ENCODE measurements around the gene DNM2. TPM values are rescaled to one million over a fixed set of nuclear protein-coding genes. Genes with fewer than 3 reads are reported as not detected.

Gene DNM2
- total and polyA plus RNA-seq, 7 donors = 70.6 to 149 (median 122) TPM

GRCh38 chr19:10815969-10816644 lies 98.2 kb downstream of the DNM2 start:
- H3K27ac ChIP-seq = peak overlapping the region; percentile 60
- H3K4me3 ChIP-seq = peak overlapping the region; percentile 53
- TF ChIP-seq, protein P1, sequence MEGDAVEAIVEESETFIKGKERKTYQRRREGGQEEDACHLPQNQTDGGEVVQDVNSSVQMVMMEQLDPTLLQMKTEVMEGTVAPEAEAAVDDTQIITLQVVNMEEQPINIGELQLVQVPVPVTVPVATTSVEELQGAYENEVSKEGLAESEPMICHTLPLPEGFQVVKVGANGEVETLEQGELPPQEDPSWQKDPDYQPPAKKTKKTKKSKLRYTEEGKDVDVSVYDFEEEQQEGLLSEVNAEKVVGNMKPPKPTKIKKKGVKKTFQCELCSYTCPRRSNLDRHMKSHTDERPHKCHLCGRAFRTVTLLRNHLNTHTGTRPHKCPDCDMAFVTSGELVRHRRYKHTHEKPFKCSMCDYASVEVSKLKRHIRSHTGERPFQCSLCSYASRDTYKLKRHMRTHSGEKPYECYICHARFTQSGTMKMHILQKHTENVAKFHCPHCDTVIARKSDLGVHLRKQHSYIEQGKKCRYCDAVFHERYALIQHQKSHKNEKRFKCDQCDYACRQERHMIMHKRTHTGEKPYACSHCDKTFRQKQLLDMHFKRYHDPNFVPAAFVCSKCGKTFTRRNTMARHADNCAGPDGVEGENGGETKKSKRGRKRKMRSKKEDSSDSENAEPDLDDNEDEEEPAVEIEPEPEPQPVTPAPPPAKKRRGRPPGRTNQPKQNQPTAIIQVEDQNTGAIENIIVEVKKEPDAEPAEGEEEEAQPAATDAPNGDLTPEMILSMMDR (IDR thresholded peaks at IDR 0.05) = no peak
- no peaks in the 10 kb centered on the region for H3K27me3 ChIP-seq (ENCODE audit: insufficient read depth in 3 of 3, low read length in 2 of 3)
- H3K9me3 ChIP-seq = no peaks in the 10 kb centered on the region
- WGBS, 3 donors = 88 to 91% (median 90%) methylated on average over 17 to 21 of the region's 21 CpGs
- intact Hi-C loops (cut with DNase I) = no loop called here
- no peak for ATAC-seq
- peaks cover 0 to 64% of the 10 kb centered on the region in 2 donors for H3K36me3 ChIP-seq (ENCODE audit: insufficient read depth in 1 of 2, low read depth in 1 of 2)
- H3K4me1 ChIP-seq = no peaks in the 10 kb centered on the region
- no peak for DNase-seq

- Histone ChIP-seq H3K4me3 (peak overlapping the region; percentile 53), H3K27ac (peak overlapping the region; percentile 60), H3K36me3 (ENCODE audit: insufficient read depth in 1 of 2, low read depth in 1 of 2) (peaks cover under 1 to 64% of the 10 kb centered on the region in 2 donors), H3K27me3 (ENCODE audit: insufficient read depth in 3 of 3, low read length in 2 of 3) (no peaks in the 10 kb centered on the region), H3K4me1 (no peaks in the 10 kb centered on the region), H3K9me3 (no peaks in the 10 kb centered on the region)
- no peak for DNase-seq
- ATAC-seq = no peak
- 72 to 83% (median 77%) methylated on average over 11 of the region's 11 CpGs for WGBS, 3 donors
- TF ChIP-seq, protein P1 (IDR thresholded peaks at IDR 0.05) = no peak
- intact Hi-C loops (cut with DNase I) = no loop called here
Observed at GRCh38 chr19:10816691-10817090, 98.8 kb downstream of the DNM2 start.

GRCh38 chr19:10817291-10818038 lies 99.6 kb downstream of the DNM2 start:
- H3K9me3 ChIP-seq = no peaks in the 10 kb centered on the region
- peak overlapping the region; percentile 53 for H3K4me3 ChIP-seq
- intact Hi-C loops (cut with DNase I) = no loop called here
- H3K36me3 ChIP-seq (ENCODE audit: insufficient read depth in 1 of 2, low read depth in 1 of 2) = peaks cover 3 to 64% of the 10 kb centered on the region in 2 donors
- peak overlapping the region; percentile 60 for H3K27ac ChIP-seq
- TF ChIP-seq, protein P1 (IDR thresholded peaks at IDR 0.05) = no peak
- H3K27me3 ChIP-seq (ENCODE audit: insufficient read depth in 3 of 3, low read length in 2 of 3) = no peaks in the 10 kb centered on the region
- ATAC-seq (peak; percentile 35 to 62 (median 42)), DNase-seq (peak; percentile 83 to 86)
- no peaks in the 10 kb centered on the region for H3K4me1 ChIP-seq
- WGBS, 3 donors = 66 to 73% (median 67%) methylated on average over 37 to 42 of the region's 42 CpGs

GRCh38 chr19:10818301-10819123 lies 100.6 kb downstream of the DNM2 start:
- peak overlapping the region; percentile 36 for H3K27ac ChIP-seq
- H3K36me3 ChIP-seq (ENCODE audit: insufficient read depth in 1 of 2, low read depth in 1 of 2) = peaks cover 3 to 64% of the 10 kb centered on the region in 2 donors
- H3K4me3 ChIP-seq = no peak overlapping the region
- no peaks in the 10 kb centered on the region for H3K4me1 ChIP-seq
- ATAC-seq (no peak), DNase-seq (no peak)
- TF ChIP-seq, protein P1 (IDR thresholded peaks at IDR 0.05) = no peak
- intact Hi-C loops (cut with DNase I) = no loop called here
- no peaks in the 10 kb centered on the region for H3K27me3 ChIP-seq (ENCODE audit: insufficient read depth in 3 of 3, low read length in 2 of 3)
- H3K9me3 ChIP-seq = no peaks in the 10 kb centered on the region
- WGBS, 3 donors = 88 to 92% (median 88%) methylated on average over 18 to 19 of the region's 19 CpGs
